Stomach (tissue), 4 donors: ENCODE data around the gene SCN4A.

Experiments
- EP300 ChIP-seq: sonication (generic); formaldehyde crosslinking; IDR thresholded peaks from one replicate; pipeline ENCODE4 v1.6.1; 2017; ENCODE audit warnings: antibody characterized with exemption
- POLR2A ChIP-seq, 4 donors: fragments of 450-650 bp; IDR thresholded peaks; one replicate each; pipeline ENCODE4 v1.6.1; 2016; ENCODE audit warnings: antibody characterized with exemption in 4 of 4, control low read depth in 2 of 4, mild to moderate bottlenecking in 1 of 4, moderate library complexity in 1 of 4
- POLR2AphosphoS5 ChIP-seq, 3 donors: sonication (generic); formaldehyde crosslinking; IDR thresholded peaks; one replicate each; pipeline ENCODE4 v1.6.1; 2016; ENCODE audit warnings: antibody characterized with exemption in 3 of 3
- TF ChIP-seq, protein P1 (sequence below), 7 experiments: fragments of 450-650 bp in 4 of 7; fragments of 200-600 bp in 3 of 7; sonication (generic) in 3 of 7; IDR thresholded peaks; one replicate each; pipeline ENCODE4 v1.5.1; 2016 to 2019; ENCODE audit warnings: antibody characterized with exemption in 7 of 7, control low read depth in 2 of 7, mild to moderate bottlenecking in 1 of 7

DNA sequence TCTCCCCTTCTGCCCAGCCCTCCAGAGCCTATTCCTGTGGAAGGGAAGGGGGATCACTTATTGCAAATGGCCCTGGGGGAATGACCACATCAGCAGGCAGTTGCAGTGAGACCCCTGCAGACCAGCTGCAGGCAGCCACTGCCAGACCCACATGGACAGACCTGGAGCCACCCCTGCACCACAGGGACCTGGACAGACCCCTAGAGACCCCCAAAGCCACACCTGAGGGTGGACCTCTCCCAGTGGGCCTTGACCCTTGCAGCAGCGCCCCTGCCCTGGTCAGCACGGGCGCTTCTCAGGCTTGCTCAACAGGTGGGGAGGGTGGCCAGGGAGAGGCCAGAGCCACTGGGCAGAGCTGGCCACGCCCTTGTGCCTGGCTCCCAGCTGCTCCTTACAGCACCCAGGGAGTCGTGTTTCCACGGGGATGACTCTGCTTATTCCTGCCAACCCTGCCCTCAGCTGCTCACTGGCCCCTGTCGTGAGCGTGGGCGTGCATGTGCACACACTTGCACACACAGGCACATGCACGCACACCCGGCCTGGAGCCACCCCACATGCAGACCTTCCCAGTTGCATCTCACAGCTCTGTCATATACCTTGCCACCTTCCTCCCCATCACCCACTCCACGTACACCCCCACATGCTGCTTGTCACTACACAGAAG is 1.3 kb upstream of the SCN4A start:
- TF ChIP-seq POLR2A (IDR thresholded peaks at IDR 0.05) (no peak), EP300 (no peak), POLR2AphosphoS5 (IDR thresholded peaks at IDR 0.05) (no peak)
- TF ChIP-seq, protein P1, sequence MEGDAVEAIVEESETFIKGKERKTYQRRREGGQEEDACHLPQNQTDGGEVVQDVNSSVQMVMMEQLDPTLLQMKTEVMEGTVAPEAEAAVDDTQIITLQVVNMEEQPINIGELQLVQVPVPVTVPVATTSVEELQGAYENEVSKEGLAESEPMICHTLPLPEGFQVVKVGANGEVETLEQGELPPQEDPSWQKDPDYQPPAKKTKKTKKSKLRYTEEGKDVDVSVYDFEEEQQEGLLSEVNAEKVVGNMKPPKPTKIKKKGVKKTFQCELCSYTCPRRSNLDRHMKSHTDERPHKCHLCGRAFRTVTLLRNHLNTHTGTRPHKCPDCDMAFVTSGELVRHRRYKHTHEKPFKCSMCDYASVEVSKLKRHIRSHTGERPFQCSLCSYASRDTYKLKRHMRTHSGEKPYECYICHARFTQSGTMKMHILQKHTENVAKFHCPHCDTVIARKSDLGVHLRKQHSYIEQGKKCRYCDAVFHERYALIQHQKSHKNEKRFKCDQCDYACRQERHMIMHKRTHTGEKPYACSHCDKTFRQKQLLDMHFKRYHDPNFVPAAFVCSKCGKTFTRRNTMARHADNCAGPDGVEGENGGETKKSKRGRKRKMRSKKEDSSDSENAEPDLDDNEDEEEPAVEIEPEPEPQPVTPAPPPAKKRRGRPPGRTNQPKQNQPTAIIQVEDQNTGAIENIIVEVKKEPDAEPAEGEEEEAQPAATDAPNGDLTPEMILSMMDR (IDR thresholded peaks at IDR 0.05) = no peak
